IPS DF 6.9 (cell line): ENCODE data around the gene AZIN2.
"Not testable (repeated sequence)": the region's sequence is repeated elsewhere in the genome, so short reads cannot be mapped to it uniquely, and the experiment has no call there.

ENCODE experiments used
- DNase-seq: peaks from one replicate; pipeline ENCODE4 v3.0.0-alpha.2; 2013; ENCODE audit warnings: low read depth, low spot score
- H3K27ac ChIP-seq: one replicate; pipeline ENCODE4 v1.5.1; 2013; ENCODE audit warnings: low read length, control low read depth
- H3K27me3 ChIP-seq: 2 replicates; pipeline ENCODE4 v1.6.1; 2013; ENCODE audit warnings: mild to moderate bottlenecking, low read length; ENCODE audit not compliant: control insufficient read depth, insufficient read depth
- H3K36me3 ChIP-seq: 2 replicates; pipeline ENCODE4 v1.6.1; 2013; ENCODE audit warnings: low read length; ENCODE audit not compliant: control insufficient read depth, insufficient read depth
- H3K4me1 ChIP-seq: 2 replicates; pipeline ENCODE4 v1.6.1; 2013; ENCODE audit warnings: low read length; ENCODE audit not compliant: control insufficient read depth, insufficient read depth
- H3K4me3 ChIP-seq: 2 replicates; pipeline ENCODE4 v1.5.1; 2013; ENCODE audit warnings: mild to moderate bottlenecking, low read length
- H3K9me3 ChIP-seq: 2 replicates; pipeline ENCODE4 v1.6.1; 2013; ENCODE audit warnings: low read length, inconsistent platforms; ENCODE audit not compliant: control insufficient read depth, insufficient read depth
- WGBS: extraction: QIAGEN DNeasy Blood & Tissue Kit; methylation state at CpG from one replicate; pipeline ENCODE4 v1.1.7; 2013; ENCODE audit warnings: mixed read lengths, missing lambda C conversion rate; ENCODE audit not compliant: insufficient read length, insufficient coverage; 5-methylcytosine and 5-hydroxymethylcytosine counted together

The AZIN2 gene

DNA sequence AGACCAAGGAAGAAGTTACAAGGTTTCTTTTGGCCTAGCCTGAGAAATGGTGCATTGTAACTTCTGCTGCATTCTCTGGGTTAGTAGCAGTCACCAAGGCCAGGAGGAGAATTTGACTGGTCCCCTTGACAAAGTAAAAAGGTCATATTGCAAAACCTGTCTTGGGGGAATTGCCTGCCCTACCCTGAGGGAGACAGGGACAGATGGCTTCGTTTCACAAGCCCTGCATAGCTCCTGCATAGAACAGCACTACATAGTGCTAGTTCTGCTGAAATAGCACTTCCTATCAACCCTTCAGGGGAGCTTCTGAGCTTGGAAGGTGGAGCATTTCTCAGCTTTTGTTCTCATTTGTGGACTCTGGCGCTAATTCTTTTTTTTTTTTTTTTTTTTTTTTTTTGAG, 23.9 kb upstream of the AZIN2 start:
- no peak for DNase-seq
- H3K27ac ChIP-seq: no peak overlapping the region
- no peaks in the 10 kb centered on the region for H3K9me3 ChIP-seq
- no peaks in the 10 kb centered on the region for H3K27me3 ChIP-seq
- no peaks in the 10 kb centered on the region for H3K4me1 ChIP-seq
- H3K4me3 ChIP-seq: no peak overlapping the region
- WGBS: no CpG with 5 or more reads among the region's 2 CpGs
- H3K36me3 ChIP-seq: no peaks in the 10 kb centered on the region

DNA sequence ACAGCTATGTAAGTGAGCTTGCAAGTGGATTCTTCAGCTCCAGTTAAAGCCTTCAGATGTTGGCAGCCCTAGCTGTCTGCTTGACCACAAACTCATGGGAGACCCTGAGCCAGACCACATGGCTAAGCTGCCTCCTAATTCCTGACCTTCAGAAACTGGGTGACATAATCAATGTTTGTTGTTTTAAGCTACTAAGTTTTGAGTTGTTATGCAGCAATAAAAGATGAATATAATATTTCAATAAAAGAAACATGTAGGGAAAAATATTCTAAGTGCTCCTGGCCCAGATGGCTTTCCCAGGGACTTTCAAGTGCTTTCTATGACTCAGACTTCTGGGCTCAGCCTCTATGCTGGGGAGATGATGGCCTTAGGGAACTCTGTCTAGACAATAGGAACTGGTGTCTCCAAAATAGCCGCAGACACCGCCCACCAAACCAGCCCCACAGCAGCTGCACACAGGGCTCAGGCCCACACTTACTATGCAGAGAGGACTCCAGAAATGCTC, 20.3 kb upstream of the AZIN2 start:
- H3K9me3 ChIP-seq: no peaks in the 10 kb centered on the region; the same call in 1 of the 2 replicates
- no peak overlapping the region for H3K27ac ChIP-seq
- H3K4me1 ChIP-seq: no peaks in the 10 kb centered on the region
- H3K36me3 ChIP-seq: no peaks in the 10 kb centered on the region
- H3K4me3 ChIP-seq: no peak overlapping the region
- DNase-seq: no peak
- no peaks in the 10 kb centered on the region for H3K27me3 ChIP-seq
- WGBS: no CpG with 5 or more reads among the region's 2 CpGs

DNA sequence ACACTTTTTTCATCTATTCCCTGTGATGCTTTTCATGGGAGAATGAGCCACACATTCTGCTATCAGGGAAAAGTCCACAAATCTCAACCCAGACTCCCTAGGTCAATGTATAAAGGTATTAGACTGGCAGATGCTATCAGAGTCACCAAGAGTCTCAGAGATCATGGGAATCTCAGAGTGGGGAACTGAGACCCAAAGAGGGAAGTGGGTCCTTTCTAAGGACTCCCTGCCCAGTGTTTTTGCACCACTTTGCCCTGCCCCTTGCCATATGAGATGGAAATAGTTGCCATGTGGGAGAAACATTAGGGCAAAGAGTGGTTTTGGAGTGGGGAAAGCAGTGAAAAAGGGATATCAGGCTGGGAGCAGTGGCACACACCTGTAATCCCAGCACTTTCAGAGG, 19.1 kb upstream of the AZIN2 start:
- Histone ChIP-seq H3K4me1 (no peaks in the 10 kb centered on the region), H3K27ac (no peak overlapping the region), H3K27me3 (no peaks in the 10 kb centered on the region), H3K9me3 (no peaks in the 10 kb centered on the region; the same call in 1 of the 2 replicates), H3K36me3 (no peaks in the 10 kb centered on the region), H3K4me3 (no peak overlapping the region)
- DNase-seq: no peak

DNA sequence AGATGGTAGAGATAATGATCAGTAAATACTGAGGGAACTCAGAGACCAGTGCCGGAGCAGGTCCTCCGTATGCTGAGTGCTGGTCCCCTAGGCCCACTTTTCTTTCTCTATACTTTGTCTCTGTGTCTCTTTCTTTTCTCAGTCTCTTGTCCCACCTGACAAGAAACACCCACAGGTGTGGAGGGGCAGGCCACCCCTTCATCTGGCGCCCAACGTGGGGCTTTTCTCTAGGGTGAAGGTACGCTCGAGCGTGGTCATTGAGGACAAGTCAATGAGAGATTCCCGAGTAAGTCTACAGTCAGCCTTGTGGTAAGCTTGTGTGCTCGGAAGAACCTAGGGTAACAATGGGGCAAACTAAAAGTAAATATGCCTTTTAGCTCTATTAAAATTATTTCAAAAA, 16.7 kb upstream of the AZIN2 start:
- H3K27me3 ChIP-seq, H3K4me1 ChIP-seq, H3K9me3 ChIP-seq, DNase-seq, H3K4me3 ChIP-seq, H3K36me3 ChIP-seq, H3K27ac ChIP-seq: not testable (repeated sequence)
- WGBS: no CpG with 5 or more reads among the region's 9 CpGs

DNA sequence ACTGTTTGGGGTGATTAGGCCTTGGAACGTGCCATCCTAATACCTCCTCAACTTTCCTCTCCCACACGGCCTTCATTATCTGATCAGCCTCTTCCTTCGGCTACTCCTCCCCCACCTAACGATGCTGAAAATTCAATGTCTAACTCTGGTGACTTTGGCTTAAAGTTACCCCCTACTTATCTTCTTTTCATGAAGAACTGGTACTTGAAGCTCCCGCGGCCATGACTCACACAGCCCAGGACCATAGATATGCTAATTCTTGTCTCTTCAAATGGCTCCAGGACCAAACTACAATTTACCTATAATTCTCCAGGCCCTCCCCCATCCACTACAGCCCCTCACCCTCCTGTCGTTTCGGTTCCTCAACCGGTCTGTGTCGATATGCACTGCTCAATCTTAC, 15.7 kb upstream of the AZIN2 start:
- no peak for DNase-seq
- H3K27me3 ChIP-seq: no peaks in the 10 kb centered on the region
- no CpG with 5 or more reads among the region's 10 CpGs for WGBS
- H3K4me1 ChIP-seq: no peaks in the 10 kb centered on the region
- no peak overlapping the region for H3K27ac ChIP-seq
- no peaks in the 10 kb centered on the region; the same call in 1 of the 2 replicates for H3K9me3 ChIP-seq
- no peak overlapping the region for H3K4me3 ChIP-seq
- H3K36me3 ChIP-seq: no peaks in the 10 kb centered on the region

DNA sequence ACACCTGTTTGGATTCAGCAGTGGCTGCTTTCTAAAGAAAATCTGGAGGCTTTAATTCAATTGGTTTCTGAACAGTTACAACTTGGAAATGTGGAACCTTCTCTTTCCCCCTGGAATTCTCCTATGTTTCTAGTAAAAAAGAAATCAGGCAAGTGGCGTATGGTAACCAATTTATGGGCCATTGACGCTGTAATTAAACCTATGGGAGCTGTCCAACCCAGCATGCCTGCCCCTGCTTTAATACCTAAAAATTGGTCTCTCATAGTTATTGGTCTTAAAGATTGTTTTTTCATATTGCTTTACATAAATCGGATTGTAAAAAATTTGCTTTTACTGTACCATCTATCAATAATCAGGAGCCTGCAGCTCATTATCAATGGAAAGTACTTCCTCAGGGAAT, 14.5 kb upstream of the AZIN2 start:
- H3K36me3 ChIP-seq, H3K4me3 ChIP-seq, H3K27me3 ChIP-seq, DNase-seq, H3K27ac ChIP-seq, H3K4me1 ChIP-seq, H3K9me3 ChIP-seq: not testable (repeated sequence)
- WGBS: no CpG with 5 or more reads among the region's 3 CpGs

DNA sequence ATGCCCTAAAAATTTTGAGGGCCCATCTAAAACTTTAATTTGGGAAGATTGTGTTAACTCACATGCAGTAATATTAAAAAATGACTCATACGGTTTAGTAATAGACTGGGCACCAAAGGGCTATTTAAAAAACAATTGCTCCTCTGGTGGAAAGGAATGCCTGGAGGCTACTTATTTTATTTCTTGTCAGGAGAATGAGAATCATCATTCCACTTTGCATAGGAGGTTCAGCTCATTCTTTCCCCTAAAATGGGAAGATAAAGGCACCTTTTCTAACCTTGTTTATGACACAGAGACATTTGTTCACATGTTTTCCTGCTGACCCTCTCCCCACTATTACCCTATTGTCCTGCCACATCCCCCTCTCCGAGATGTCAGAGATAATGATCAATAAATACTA, 12.8 kb upstream of the AZIN2 start:
- DNase-seq, H3K36me3 ChIP-seq, H3K4me1 ChIP-seq, H3K27ac ChIP-seq, H3K4me3 ChIP-seq, H3K27me3 ChIP-seq, H3K9me3 ChIP-seq: not testable (repeated sequence)
- WGBS: no CpG with 5 or more reads among the region's 2 CpGs

DNA sequence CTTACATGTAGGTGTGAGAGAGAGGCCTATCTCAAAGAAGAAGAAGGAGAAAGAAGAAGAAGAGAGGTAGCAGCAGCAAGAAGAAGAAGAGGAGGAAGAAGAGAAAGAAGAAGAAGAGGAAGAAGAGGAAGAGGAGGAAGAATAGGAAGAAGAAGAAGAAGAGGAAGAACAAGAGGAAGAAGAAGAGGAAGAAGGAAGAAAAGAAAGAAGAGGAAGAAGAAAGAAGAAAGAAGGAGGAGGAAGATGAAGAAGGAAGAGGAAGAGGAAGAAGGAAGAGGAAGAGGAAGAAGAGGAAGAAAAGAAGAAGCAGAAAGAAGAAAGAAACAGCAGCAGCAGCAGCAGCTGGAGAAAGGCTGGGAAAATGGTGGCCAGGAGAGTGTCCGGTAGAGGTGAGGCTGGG, 10.3 kb upstream of the AZIN2 start:
- H3K27me3 ChIP-seq: no peaks in the 10 kb centered on the region
- H3K4me1 ChIP-seq: no peaks in the 10 kb centered on the region
- H3K36me3 ChIP-seq: no peaks in the 10 kb centered on the region
- H3K9me3 ChIP-seq: no peaks in the 10 kb centered on the region
- DNase-seq: no peak
- no peak overlapping the region for H3K4me3 ChIP-seq
- H3K27ac ChIP-seq: no peak overlapping the region
- no CpG with 5 or more reads among the region's 1 CpG for WGBS

DNA sequence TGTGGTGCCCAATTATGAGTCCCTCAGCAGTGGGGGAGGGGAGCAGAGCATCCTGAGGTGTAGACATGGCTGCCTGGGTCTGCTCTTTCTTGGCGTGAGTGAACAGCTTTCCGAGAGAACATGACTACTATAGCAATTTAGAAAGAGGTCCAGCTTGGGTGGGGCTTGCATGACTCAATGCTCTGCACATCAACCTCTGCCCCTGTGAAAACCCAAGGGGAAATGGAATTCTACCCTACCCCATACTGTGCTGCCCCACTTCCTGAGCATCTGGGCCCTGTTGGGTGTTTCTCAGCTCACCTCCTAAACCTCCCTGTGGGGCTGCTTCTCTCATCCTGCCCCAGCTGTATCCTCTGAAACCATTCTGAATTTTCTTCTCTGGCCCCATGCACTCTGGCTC, 8.2 kb upstream of the AZIN2 start:
- Histone ChIP-seq H3K36me3 (no peaks in the 10 kb centered on the region), H3K9me3 (no peaks in the 10 kb centered on the region), H3K4me3 (no peak overlapping the region), H3K27ac (no peak overlapping the region), H3K4me1 (no peaks in the 10 kb centered on the region), H3K27me3 (no peaks in the 10 kb centered on the region)
- WGBS: no CpG with 5 or more reads among the region's 2 CpGs
- DNase-seq: no peak

DNA sequence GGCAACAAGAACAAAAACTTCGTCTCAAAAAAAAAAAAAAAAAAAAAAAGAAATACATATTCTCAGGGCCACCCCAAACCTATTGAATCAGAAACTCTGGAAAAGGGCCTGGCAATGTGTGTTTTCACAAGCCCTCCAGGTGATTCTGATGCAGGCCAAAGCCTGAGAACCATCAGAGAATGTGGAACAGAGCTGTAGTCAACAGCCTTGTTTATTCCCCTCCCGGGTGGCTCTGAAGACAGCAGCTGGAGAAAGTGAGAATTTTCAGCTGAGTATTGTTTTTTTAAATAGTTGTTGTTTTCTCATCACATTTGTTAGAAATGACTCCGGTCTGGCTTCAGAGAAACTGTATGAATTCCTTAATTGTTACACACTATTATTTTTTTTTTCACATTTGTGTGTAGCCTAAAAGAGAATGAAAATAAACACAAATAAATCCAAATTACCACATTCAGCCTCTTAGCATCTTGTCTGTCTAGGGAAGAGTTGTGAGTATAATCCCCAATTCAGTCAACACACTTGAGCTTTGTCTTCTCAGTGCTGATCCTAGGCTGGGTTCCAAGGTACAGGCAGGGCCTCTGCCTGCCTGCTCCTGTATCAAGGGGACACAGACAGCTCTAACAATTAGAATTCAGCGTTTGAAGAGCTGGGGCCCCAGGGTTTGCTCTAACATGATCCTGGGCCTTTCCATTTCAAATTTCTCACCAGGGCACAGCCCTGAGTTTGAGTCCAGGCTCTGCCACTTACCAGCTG, 6.6 kb upstream of the AZIN2 start:
- no peaks in the 10 kb centered on the region for H3K4me1 ChIP-seq
- H3K4me3 ChIP-seq: no peak overlapping the region
- H3K27me3 ChIP-seq: no peaks in the 10 kb centered on the region
- no peak for DNase-seq
- no CpG with 5 or more reads among the region's 4 CpGs for WGBS
- H3K27ac ChIP-seq: no peak overlapping the region
- no peaks in the 10 kb centered on the region for H3K9me3 ChIP-seq
- no peaks in the 10 kb centered on the region for H3K36me3 ChIP-seq

DNA sequence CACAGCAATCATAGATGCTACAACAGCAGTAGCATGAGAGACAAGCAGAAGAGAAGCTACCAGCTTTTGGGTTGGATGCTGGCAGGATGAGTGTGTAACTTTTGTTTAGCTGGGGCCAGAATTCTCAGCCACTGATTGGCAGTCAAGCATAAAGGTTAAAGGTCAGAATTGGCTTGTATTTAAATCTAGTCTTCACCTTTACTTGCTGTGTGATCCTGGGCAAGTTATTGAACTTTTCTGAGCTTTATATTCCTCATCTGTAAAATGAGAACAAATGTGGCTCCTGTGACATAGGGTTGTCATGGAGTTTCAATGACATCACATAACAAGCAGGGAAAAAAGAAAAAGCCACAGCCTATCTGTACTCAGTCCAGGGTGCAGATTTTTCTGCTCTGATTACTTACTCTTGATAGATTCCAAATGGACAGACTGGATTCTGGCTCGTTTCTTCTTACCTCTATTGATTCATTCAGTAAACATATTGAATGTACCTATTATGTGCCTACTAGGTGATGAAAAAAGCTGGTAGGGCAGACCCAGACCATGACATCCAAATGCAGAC, 2.8 kb upstream of the AZIN2 start:
- Histone ChIP-seq H3K4me1 (no peaks in the 10 kb centered on the region), H3K9me3 (no peaks in the 10 kb centered on the region), H3K27me3 (peaks cover 17% of the 10 kb centered on the region), H3K36me3 (no peaks in the 10 kb centered on the region), H3K4me3 (no peak overlapping the region), H3K27ac (no peak overlapping the region)
- no CpG with 5 or more reads among the region's 1 CpG for WGBS
- DNase-seq: no peak
